ENCODE results near the gene ABCB11.

DNA sequence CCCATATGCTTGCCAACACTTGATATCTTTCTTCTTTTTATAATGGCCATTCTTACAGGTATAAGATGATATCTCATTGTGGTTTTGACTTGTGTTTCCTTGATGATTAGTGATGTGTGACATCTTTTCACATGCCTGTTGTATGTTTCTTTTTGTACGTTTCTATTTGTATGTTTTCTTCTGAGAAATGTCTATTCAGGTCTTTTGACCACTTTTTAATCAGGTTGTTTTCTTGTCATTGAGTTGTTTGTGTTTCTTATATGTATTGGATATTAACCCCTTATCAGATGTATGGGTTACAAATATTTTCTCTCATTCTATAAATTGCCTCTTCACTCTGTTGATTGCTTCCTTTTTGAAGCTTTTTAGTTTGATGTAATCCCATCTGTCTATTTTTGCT is 42.4 kb downstream of the ABCB11 start:
- TF ChIP-seq, protein P1, sequence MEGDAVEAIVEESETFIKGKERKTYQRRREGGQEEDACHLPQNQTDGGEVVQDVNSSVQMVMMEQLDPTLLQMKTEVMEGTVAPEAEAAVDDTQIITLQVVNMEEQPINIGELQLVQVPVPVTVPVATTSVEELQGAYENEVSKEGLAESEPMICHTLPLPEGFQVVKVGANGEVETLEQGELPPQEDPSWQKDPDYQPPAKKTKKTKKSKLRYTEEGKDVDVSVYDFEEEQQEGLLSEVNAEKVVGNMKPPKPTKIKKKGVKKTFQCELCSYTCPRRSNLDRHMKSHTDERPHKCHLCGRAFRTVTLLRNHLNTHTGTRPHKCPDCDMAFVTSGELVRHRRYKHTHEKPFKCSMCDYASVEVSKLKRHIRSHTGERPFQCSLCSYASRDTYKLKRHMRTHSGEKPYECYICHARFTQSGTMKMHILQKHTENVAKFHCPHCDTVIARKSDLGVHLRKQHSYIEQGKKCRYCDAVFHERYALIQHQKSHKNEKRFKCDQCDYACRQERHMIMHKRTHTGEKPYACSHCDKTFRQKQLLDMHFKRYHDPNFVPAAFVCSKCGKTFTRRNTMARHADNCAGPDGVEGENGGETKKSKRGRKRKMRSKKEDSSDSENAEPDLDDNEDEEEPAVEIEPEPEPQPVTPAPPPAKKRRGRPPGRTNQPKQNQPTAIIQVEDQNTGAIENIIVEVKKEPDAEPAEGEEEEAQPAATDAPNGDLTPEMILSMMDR (conservative IDR thresholded peaks at IDR 0.05; ENCODE audit: low read depth, low read length), result no peak
- TF ChIP-seq EZH2phosphoT487 (IDR thresholded peaks at IDR 0.05; ENCODE audit: borderline replicate concordance, low read length), result no peak
- TF ChIP-seq EZH2 (IDR thresholded peaks at IDR 0.05; ENCODE audit: low read length, unreplicated experiment), result no peak
